Activated CD8-positive, alpha-beta memory T cell treated with anti-CD3 and anti-CD28 coated beads, Interleukin-2, amount 50 U/mL, for 1 hour (primary cell): ENCODE results near the gene MRPS31.

ENCODE experiments used
- DNase-seq: peaks from one replicate; pipeline ENCODE4 v3.0.0-alpha.2; 2020; ENCODE audit errors: extremely low read depth

MRPS31 gene

GRCh38 chr13:40770934-40771618, at the start of gene MRPS31:
TSS of gene MRPS31 (minus strand) at chr13:40771190. CDS start at chr13:40771136, 54 bp downstream.
- DNase-seq: peak; percentile 89

- DNase-seq: no peak
These were observed 48.9 kb upstream of the MRPS31 start for GRCh38 chr13:40819797-40820315.

DNA sequence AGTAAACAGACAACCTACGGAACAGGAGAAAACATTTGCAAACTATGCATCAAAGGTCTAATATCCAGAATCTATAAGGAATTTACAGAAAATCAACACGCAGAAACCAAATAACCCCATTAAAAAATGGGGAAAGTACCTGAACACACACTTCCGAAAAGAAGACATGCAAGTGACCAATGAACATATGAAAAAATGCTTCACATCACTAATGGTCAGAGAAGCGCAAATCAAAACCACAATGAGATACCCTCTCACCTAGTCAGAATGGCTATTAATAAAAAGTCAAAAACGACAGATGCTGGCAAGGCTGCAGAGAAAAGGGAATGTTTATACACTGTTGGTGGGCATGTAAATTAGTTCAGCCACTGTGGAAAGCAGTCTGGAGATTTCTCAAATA, 47.9 kb upstream of the MRPS31 start:
- no peak for DNase-seq

GRCh38 chr13:40814803-40815202, 43.8 kb upstream of the MRPS31 start:
- DNase-seq: no peak

DNA sequence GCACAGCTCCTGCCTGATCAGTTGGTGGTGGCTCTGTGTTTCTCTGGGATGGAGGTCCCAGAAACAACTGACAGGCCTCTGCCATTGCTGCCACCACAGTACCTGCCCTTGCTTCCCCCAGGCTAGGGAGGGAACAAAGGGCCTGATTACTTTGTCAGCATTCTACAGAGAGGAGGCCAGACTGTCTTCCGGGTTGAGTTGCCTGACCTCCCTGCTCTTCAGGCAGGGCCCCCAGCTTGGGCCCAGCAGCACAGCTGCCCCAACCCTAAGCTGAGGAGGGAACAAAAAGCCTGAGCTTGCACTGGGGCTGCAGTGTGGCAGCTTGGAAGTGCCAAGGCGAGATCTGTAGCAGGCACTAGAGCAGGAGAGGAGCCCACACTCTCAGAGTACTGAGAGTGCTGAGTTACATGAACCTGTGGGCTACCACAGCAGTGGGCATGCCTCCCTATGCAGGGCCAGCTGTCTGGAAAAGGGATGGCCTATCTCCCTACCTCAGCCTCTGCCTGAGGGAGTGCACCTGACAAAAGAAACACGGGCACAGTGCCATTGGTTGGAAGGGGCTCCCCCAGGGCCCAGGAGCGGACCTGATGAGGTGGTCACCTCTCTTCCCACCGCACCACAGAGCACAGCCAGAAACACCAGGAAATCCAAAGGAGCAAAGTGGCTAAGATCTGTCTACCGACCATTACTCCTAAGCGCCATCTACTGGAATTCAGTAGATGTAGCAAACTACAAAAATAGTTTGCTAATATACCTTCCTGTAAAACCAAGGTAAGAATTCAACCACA, 42.9 kb upstream of the MRPS31 start:
- DNase-seq: no peak

DNA sequence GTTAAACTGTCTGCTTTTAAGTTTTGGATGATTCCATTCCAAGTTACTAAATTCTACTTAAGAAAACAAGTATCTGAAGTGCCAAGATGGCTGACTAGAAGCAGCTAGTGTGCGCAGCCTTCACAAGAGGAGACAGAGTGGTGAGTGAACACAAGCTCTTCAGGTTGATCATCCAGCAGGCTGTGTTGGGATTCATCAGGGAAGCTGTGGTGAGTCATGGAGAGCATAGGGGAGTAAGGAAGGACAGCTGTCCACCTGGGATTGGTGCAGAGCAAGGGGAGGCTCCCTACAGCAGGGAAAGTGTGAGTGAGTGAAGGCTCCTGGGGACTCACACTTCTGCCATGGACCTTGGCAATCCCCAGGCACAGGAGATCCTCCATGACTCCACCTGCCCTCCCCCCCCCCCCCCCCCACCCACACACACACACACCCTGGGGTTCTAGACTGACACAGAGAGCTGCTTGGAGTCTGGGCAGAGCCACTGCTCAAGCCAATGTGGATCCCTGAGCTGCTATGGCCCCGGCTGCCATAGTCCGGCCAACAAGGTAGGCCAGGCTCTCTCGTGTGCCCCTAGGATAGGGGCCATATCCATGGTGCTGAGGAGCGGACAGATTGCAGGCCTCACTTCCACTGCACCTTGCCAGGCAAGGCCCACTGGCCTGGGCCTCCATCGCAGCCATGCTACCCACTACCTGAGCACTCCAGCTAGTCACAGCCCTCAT, 41.9 kb upstream of the MRPS31 start:
- DNase-seq: no peak

DNA sequence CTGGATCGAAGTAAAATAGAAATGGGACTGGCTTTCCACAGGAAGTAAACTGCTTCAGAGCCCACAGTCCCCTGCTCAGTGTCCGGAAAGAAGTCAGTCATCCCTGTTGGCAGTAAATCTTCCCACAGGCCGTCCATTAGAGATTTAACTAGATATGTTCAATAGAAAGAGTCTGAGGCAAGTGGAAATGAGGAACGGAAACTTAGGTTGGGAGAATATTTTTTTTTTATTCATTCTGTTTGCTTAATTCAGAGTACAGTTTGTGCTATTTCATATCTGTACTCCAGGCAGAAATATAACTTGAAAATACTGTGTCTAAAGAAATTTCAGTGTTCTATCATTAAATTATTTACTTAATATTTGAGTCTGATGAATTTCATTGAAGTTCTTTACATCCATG, 41.1 kb upstream of the MRPS31 start:
- DNase-seq: no peak

DNA sequence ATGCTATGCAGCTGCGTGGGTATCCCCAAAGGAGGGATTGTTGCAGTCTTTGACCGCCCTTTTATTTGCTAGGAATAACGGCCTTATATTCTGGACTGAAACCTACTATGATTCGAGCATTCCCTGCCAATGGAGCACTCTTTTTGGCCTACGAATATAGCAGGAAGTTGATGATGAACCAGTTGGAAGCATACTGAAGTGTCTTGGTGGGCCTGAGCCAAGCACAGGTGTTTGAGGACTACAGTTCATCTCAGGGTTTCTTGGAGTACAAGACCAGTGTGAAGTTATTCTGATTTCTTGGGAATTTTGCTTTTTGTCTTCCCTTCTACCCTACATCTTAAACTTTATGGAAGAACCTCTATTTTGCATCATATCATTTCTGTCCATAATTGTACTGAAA, 38.5 kb upstream of the MRPS31 start:
- no peak for DNase-seq

- DNase-seq: no peak
These were observed 35.3 kb upstream of the MRPS31 start for GRCh38 chr13:40806241-40806640.

GRCh38 chr13:40803316-40803715, 32.3 kb upstream of the MRPS31 start:
- no peak for DNase-seq

DNA sequence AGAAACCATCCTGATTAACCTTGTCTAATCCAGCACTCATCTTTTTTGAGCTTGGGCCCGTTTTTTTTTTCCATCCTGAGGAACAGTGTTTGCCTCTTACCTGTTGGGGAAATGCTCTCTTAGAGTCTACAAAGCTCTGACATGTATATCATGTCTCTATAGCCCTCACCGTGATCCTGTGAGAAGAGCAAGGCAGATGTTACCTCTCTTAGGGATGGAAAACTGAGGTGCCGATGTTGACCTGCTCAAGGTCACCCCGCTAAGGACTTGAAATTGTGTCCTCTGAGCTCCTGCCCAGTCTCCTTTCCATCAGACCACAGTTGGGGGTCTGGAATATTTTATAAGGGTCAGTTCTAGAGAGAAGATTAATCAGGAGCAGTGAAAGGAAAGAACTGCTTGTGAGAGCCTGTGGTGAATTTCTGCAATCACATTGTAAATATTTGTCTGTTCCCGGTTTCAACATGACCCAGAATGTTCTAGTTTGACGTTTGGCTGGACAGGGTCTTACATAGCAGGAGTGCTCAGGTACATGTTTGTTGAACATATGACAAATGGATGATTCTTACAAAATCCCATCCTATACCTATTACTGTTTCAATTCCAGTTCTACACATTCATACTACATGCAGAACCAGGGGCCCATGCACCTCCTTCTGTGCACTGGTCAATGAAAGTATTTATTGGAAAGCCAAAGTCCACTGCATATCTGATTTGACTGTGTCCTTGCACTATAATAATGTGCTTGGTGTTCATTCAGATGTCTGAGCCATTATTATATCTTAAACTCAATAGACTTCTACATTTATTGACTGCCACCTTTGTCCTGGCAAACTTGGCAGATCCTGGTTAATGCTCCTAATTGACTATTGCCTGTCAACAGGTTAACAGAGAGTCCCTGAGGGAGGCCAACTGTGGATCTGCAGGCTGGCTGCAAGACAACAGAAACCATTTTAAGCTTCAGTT, 30.5 kb upstream of the MRPS31 start:
- DNase-seq: no peak

- DNase-seq: no peak
These were observed 29.6 kb upstream of the MRPS31 start for GRCh38 chr13:40800559-40800958.

DNA sequence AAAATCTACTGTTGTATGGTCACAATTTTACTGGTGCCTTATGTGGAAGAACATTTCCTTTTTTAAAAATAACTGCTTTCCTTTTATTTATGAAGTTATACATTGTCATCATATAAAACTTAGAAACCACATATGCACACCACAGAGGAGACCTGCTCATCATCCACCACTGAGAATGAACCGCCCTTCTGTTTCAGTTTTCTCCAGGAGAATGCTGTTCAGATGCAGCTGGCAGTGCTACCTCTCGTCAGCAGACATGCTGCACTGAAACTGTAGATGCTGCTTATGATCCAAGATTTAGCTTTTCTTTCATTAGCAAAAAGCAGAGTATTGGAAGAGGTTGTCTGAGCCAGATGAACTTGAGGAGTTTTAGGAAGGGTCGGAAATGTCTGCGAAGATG, 28.5 kb upstream of the MRPS31 start:
- no peak for DNase-seq

DNA sequence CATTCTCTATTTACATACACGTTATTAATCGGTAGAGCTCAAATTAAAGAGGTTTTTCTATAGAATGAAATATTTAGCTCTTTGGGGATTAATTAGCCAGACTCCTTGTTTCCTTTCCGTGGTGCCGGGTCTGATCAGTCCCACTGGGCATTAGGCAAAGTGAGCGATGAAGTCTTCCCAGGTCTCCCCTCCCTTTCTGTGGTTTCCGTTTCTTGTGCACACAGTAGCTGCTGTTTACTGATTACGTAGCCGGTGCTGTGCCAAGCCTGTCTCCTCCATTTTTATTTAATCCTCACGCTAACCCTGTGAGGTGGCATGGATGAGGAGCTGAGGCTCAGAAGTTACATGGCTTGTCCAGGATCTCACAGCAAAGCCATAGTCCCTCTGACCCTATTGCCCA, 27.4 kb upstream of the MRPS31 start:
- no peak for DNase-seq

GRCh38 chr13:40796649-40797048, 25.7 kb upstream of the MRPS31 start:
- no peak for DNase-seq

- no peak for DNase-seq
These were observed 23.7 kb upstream of the MRPS31 start for GRCh38 chr13:40794414-40795368.

DNA sequence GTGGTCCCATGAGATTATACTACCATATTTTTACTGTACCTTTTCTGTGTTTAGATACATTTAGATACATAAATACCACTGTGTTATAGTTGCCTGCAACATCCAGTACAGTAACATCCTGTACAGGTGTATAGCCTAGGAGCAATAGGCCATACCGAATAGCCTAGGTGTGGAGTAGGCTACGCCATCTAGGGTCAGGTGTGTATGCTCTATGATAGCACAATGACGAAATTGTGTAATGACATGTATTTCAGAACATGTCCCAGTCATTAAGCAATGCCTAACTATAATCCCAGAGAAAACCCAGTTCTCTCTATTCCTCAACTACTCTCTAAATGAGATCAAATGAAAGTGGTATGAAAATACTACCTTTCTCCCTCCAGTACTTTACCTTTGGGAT, 22.3 kb upstream of the MRPS31 start:
- DNase-seq: no peak

GRCh38 chr13:40792284-40793051, 21.5 kb upstream of the MRPS31 start:
- DNase-seq: no peak

DNA sequence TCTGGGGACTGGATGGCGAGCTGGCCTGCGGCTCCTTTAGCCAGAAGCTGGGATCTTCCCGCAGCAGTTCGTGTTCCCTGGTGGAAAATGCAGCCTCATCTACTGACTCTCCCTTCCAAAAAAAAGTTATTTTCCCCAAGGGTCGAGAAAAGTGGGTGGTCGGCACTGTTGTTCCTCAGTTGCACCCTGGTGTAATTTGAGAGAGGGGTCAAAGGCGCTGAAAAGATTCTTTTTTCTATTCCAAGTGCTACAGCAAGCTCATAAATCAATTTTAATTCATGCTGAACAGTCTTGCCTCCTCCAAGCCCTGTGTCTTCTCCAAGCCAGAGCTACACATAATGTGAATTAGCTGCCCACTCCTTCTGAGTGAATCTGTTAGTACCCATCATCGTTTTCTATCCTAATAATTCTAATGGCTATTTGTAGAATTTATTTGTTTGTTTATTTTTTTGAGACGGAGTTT, 19.2 kb upstream of the MRPS31 start:
- DNase-seq: no peak
